HG03460 (cell line): ENCODE results near the gene TMEM240.
"Not testable (repeated sequence)": the region's sequence is repeated elsewhere in the genome, so short reads cannot be mapped to it uniquely, and the experiment has no call there.

Experiments used
- ATAC-seq: cut with Tn5 transposase; IDR thresholded peaks from one replicate; pipeline ENCODE4 v1.9.1; 2021; ENCODE audit not compliant: unreplicated experiment

TMEM240 gene

DNA sequence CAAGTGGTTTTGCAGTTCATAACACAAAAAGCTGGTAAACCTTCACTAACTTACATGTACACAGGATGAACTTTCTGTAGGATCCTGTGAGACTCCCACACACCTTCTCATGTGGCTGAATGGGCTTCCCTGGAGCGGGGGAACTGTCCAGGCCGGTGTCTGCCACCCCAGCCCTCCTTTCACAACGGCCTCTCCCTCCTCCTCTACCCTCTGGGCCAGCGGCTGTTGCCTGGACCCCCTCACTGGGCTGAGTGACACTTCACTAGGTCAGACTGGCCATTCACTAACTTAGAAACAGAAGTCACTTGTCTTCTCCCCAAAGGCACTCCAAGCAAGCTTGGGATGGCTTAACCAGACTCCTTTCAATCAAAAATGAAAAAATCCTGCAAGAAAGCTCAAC is 18.2 kb upstream of the TMEM240 start:
- no peak for ATAC-seq

DNA sequence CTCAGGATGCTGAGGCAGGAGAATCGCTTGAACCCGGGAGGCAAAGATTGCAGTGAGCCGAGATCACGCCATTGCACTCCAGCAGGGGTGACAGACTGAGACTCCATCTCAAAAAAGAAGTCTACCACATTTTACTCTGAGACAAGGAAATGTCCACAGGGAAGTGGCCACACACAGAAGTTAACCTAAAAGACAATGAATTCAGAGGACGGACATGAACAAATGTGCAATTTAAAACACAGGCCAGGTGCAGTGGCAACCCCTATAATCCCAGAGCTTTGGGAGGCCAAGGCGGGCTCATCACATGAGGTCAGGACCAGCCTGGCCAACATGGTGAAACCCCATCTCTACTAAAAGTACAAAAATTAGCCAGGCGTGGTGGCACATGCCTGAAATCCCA is 17.3 kb upstream of the TMEM240 start:
- ATAC-seq = not testable (repeated sequence)

- ATAC-seq = not testable (repeated sequence)
Measured at GRCh38 chr1:1556961-1557360, 16.5 kb upstream of the TMEM240 start.

- ATAC-seq = no peak
Measured at GRCh38 chr1:1556505-1556904, 16.1 kb upstream of the TMEM240 start.

DNA sequence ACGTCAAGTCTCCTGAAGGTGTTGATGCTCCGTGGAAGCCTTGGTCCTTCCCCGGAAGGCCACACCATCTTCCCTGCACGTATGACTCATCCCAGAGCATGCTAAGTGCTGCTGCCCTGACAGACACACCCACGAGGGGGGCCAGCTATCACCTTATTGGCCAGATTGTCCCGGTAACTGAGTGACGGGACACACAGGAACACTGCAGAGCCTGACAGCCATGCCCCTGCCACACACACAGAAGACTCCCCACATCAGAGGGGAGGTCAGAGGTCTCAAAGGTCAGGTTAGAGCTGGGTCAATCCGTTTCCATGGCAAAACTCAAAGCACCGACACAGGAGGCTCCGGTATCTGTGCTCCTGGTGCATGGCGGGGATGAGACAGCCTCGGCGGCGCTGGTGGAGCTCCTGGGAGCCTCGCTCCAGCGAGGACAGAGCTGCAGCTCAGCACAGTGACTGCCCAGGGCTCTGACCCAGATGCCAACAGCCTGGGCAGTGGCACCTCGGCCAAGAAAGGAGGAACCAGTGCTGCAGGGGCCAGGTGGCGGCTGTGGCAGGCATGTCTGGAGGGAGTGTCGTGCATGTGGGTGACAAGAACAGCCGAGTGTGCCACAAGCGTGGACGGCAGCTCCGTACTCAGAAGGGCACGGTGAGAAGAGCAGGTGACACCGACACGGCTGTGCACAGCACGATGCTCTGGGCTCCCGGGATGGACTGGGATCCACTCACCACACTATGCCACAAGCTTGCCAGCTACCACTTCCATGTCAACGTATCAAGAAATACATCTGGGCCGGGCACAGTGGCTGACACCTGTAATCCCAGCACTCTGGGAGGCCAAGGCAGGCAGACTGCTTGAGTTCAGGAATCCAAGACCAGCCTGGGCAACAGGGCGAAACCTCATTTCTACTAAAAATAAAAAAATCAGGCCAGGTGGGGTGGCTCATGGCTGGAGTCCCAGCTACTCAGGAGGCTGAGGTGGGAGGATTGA is 14.8 kb upstream of the TMEM240 start:
- no peak for ATAC-seq

DNA sequence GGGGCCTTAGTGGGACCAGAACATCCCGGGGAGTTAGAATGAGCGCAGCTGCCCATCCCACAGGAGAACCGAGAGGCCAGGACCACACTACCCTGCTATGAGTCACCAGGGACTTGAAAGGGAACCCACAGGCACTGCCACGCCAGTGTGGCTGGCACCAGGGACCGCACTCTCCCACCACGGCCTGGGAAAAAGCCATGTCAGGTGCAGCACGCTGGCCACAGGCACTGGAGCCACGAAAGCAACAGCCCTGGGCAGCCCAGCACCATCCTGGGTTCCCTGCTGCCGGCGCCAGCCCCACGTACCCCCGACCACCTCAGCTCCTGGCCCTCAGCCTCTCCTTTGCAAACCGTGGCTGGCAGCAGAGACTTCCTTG is 14.1 kb upstream of the TMEM240 start:
- ATAC-seq = no peak

- no peak for ATAC-seq
Measured at GRCh38 chr1:1553821-1554494, 13.5 kb upstream of the TMEM240 start.

GRCh38 chr1:1552263-1552639 is 11.8 kb upstream of the TMEM240 start:
- ATAC-seq = no peak

GRCh38 chr1:1551524-1552262 is 11.3 kb upstream of the TMEM240 start:
- no peak for ATAC-seq

DNA sequence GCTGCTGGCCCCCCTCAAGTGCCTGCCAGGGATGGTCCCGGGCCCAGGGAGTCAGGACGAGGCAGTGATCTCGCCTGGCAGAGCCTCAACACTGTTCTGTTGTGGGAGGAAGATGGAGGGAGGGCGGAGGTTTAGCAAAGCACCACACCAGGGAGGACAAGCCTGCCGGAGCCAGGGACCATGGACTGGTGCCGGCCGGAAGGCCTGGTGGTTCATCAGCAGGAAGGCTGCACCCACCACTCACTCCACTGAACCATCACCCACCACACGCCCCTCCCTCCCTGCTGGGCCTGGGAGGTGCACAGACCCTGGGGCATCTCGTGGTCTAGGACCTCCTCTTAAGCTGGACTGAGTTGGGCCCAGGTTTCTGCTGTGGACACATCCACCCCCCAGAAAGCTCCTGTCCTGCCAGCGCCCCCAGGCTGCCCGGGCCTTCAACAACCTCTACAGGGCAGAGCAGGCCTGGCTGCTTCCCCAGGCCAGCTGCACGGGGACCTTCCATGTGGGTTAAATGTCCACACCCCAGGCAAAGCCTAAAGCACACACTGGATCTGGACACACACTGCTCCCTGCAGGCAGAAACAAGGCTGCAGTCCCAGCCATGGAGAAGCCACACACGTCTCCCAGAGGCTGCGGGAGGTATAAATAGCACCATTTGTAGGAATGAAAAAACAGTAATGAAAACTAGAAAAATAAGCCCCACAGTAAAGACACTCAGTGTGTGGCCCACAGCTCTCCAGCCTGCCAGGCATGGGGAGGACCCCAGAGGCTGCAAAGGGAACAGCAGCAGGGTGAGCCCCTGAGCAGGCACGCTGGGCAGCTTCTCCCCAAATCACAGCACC is 10.4 kb upstream of the TMEM240 start:
- no peak for ATAC-seq

DNA sequence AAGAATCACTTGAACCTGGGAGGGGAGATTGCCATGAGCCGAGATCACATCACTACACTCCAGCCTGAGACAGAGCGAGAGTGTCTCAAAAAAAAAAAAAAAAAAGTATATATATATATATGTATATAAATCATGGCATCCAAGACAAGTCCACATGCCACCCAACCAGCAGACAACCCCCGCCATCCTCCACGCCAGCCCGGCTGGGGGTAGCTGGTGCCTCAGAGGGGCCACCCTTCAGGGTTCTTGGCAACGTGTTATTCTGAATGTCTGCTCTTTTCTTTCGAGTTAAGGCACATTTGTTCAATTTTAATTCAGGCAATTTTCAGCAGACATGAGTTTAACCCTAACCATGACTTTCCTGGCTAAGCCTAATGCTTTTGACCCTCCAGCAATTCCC is 9.7 kb upstream of the TMEM240 start:
- ATAC-seq = no peak

- ATAC-seq = no peak
Measured at GRCh38 chr1:1548591-1548990, 8.2 kb upstream of the TMEM240 start.

GRCh38 chr1:1547476-1547875 is 7.1 kb upstream of the TMEM240 start:
- no peak for ATAC-seq

DNA sequence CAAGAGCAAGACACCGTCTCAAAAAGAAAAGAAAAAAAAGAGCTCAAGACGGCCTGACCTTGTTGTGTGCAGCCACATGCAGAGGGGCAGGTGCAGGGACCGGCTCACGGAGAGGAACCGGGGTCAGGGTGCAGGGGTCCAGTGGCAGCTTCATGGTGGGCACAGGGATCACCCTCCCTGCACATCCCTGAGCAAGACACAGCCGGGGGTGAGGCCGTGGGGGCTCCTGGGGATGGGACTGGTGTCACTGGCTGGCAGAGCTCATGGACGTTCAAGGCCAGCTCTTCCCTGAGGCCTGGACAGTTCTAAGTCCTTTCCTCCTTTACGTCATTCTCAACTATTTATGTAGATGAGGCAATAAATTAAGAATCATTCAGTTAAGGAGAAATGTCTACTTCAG is 6.6 kb upstream of the TMEM240 start:
- no peak for ATAC-seq

DNA sequence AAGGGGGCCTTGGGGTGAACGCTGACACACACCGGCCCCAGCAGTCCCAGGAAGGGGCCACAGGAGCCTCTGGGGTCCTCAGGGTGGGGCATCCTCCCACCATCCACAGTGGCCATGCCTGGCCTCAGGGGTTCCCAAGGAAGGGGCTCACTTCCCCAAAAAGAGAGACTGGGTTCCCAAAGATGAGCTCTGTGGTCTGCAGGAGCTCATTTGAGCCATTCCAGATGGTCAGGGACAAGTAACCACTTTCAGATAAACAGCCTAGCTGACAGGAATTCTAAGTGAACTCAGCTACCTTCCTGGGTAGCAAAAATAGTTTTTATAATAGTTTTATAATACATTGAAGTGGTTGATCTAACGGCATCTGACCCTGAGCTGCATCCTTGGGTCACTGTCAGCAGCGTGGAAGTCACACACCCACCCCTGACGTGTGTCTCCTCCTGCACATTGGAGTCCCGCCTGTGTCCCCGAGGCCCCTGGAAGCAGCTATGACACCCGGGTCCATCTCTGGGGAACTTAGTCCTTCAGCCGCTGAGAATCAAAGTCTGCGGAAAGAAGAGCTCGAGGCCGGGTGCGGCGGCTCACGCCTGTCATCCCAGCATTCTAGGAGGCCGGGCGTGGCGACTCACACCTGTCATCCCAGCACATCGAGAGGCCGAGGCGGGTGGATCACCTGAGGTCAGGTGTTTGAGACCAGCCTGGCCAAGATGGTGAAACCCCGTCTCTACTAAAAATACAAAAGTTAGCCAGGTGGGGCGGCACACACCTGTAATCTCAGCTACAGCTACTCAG is 5.7 kb upstream of the TMEM240 start:
- ATAC-seq = no peak

DNA sequence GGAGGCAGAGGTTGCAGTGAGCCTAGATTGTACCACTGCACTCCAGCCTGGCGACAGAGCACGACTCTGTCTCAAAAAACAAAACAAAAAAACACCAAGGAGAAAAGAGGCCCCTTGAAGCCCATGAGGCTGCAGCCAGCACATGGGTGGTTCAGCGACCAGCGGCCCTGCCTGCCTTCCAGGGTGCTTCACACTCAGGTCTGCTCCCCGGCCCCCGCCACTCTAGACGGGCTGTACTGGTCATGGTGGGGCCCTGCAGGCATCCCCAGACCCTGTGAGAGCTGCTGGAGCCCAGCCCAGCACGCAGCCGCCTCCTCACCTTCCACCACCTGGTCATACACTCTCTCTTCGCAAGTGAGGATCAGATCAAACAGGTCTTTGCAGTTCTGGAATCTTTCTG is 4.1 kb upstream of the TMEM240 start:
- ATAC-seq = no peak

DNA sequence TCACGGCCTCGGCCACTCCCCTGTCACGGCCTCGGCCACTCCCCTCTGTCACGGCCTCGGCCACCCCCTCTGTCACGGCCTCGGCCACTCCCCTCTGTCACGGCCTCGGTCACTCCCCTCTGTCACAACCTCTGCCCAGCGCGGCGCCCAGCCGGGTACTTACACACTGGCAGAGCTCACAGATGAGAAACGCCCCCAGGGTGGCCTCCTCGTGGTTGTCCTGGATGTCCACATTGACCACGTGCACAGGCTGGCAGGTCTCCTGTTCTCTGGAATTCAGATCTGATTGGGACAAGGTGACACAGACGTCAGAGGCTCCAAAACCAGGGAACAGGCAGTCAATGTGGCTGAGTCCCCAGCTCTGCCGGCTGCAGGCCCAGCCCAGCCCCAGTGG is 3.3 kb upstream of the TMEM240 start:
- ATAC-seq = no peak

DNA sequence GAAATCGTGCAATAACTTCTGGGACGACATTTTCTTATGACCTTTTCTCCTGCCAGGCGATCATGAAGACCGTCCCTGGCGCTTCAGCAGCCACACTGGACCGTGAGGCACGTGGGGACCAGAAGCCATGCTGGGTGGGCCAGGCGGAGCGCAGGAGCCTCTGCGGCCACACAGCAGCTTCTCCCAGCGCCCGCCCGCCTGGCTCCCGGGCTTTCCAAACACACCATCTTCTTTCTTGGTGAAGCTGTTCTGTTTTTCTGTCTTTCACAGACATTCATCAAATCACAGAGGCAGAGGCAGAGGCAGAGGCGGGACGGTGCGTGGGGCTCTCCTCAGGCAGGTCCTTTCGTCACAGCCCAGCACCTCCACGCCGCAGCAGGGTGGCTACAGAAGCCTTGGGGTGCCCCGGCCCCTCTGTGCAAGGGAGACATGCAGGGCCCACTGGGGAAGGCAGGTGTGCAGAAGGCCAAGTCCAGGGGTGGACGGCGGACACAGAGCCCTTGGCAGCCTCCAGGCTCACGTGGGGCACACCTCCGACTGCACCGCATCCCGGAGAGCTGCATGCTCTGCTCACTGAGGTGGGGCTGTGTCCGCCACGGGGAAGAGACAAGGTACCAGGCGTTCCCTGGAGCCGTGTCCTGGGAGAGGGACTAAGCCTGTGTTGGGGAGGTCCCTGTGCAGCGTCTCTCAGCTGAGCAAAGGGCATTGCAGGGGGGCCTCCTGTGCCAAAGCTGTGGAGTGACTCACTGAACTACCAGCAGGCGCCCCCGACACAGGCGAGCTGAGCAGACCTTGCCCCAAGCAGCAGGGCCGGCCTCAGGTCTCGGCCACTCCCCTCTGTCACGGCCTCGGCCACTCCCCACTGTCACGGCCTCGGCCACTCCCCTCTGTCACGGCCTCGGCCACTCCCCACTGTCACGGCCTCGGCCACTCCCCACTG is 2.6 kb upstream of the TMEM240 start:
- no peak for ATAC-seq
